ENCODE measurements around the gene ELOA2. TPM values are rescaled to one million over a fixed set of nuclear protein-coding genes. Genes with fewer than 3 reads are reported as not detected.

Gene ELOA2
- total and polyA plus RNA-seq, 4 donors: not detected

DNA sequence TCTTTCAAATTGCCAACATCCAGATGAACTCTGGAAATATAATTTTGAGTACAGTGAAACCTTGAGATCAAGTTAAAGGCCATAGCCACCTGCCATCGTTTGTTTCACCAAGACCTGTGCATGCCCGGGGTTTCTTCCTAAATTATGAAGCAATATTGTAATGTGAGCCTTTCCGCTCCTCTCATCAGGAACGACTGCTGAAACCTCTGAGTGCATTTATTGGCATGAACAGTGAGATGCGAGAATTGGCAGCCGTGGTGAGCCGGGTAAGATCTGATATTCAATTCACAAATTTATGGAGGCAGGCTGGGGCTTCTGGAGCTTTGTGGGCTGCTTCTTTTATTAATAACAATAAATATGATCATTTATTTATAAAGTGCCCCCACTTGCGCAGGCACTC lies 27.7 kb upstream of the ELOA2 start:
- Histone ChIP-seq H3K27me3 (ENCODE audit: control insufficient read depth in 3 of 3, insufficient read depth in 3 of 3, low read length in 2 of 3) (no peaks in the 10 kb centered on the region), H3K4me3 (no peak overlapping the region), H3K27ac (ENCODE audit: low read depth in 1 of 2, low read length in 1 of 2) (no peak overlapping the region), H3K9me3 (ENCODE audit: control insufficient read depth in 4 of 4, insufficient read depth in 3 of 4, low read length in 3 of 4) (peaks cover 0 to 3% (median 0%) of the 10 kb centered on the region in 4 donors), H3K36me3 (ENCODE audit: control insufficient read depth in 4 of 4, insufficient read depth in 4 of 4, low read length in 4 of 4) (no peaks in the 10 kb centered on the region), H3K4me1 (ENCODE audit: control insufficient read depth in 5 of 5, insufficient read depth in 5 of 5, low read length in 5 of 5) (no peaks in the 10 kb centered on the region), H3K9ac (ENCODE audit: insufficient read depth in 1 of 2, low read length in 2 of 2) (no peak overlapping the region)
- 91 to 93% methylated on average over 8 of the region's 8 CpGs for WGBS, 2 donors
- ATAC-seq (ENCODE audit: insufficient read depth, low FRiP score) (no peak), DNase-seq (no peak)
- TF ChIP-seq, protein P1, sequence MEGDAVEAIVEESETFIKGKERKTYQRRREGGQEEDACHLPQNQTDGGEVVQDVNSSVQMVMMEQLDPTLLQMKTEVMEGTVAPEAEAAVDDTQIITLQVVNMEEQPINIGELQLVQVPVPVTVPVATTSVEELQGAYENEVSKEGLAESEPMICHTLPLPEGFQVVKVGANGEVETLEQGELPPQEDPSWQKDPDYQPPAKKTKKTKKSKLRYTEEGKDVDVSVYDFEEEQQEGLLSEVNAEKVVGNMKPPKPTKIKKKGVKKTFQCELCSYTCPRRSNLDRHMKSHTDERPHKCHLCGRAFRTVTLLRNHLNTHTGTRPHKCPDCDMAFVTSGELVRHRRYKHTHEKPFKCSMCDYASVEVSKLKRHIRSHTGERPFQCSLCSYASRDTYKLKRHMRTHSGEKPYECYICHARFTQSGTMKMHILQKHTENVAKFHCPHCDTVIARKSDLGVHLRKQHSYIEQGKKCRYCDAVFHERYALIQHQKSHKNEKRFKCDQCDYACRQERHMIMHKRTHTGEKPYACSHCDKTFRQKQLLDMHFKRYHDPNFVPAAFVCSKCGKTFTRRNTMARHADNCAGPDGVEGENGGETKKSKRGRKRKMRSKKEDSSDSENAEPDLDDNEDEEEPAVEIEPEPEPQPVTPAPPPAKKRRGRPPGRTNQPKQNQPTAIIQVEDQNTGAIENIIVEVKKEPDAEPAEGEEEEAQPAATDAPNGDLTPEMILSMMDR (IDR thresholded peaks at IDR 0.05; ENCODE audit: control extremely low read depth, extremely low read depth): no peak

DNA sequence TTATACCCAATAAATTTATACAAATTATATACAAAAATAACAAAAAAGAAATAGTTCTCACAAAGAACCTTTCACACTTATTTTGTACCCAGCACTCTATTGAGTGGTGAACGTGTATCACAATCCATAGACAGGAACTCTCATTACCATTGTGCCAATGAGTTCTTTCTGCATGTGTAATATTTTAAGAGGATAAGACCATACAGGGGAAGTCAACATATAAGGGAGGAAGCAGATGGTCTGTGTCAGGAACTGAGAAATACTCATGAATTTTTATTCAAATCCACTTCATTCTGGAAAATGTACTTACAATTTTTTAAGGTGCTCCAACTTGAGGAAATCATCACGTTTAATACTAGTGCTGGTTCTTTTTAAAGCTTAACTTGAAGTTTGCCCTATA lies 27.1 kb upstream of the ELOA2 start:
- WGBS, 2 donors: 29 to 41% methylated on average over 2 of the region's 2 CpGs
- ATAC-seq (ENCODE audit: insufficient read depth, low FRiP score): no peak
- Histone ChIP-seq H3K27me3 (ENCODE audit: control insufficient read depth in 3 of 3, insufficient read depth in 3 of 3, low read length in 2 of 3) (no peaks in the 10 kb centered on the region), H3K27ac (ENCODE audit: low read depth in 1 of 2, low read length in 1 of 2) (no peak overlapping the region), H3K9me3 (ENCODE audit: control insufficient read depth in 4 of 4, insufficient read depth in 3 of 4, low read length in 3 of 4) (no peaks in the 10 kb centered on the region), H3K36me3 (ENCODE audit: control insufficient read depth in 4 of 4, insufficient read depth in 4 of 4, low read length in 4 of 4) (no peaks in the 10 kb centered on the region), H3K9ac (ENCODE audit: insufficient read depth in 1 of 2, low read length in 2 of 2) (no peak overlapping the region), H3K4me1 (ENCODE audit: control insufficient read depth in 5 of 5, insufficient read depth in 5 of 5, low read length in 5 of 5) (no peaks in the 10 kb centered on the region), H3K4me3 (no peak overlapping the region)
- DNase-seq: peak in 1 of 3 donors; percentile 3
- TF ChIP-seq, protein P1 (IDR thresholded peaks at IDR 0.05; ENCODE audit: control extremely low read depth, extremely low read depth): no peak

DNA sequence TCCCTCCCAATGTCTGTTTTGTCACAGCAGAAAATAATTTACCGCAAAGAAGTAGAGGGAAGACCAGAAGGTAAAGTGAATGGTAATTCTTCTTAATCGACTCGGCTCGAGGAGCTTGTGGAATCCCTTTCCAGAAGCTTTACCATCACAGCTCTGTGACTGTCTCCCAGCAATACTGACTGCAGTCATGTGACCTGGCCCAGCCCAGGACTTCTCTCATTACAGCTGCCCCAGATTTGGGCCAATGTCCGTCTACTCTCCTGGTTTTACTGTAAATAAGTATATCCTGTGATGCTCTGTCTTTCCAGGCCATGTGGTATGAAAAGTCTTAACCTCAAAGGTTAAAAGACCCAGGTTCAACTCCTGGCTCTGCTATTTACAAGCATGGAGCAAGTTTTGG lies 18.9 kb upstream of the ELOA2 start:
- 87 to 89% methylated on average over 5 of the region's 5 CpGs for WGBS, 2 donors
- Histone ChIP-seq H3K4me3 (no peak overlapping the region), H3K4me1 (ENCODE audit: control insufficient read depth in 5 of 5, insufficient read depth in 5 of 5, low read length in 5 of 5) (no peaks in the 10 kb centered on the region), H3K36me3 (ENCODE audit: control insufficient read depth in 4 of 4, insufficient read depth in 4 of 4, low read length in 4 of 4) (no peaks in the 10 kb centered on the region), H3K9ac (ENCODE audit: insufficient read depth in 1 of 2, low read length in 2 of 2) (no peak overlapping the region), H3K27me3 (ENCODE audit: control insufficient read depth in 3 of 3, insufficient read depth in 3 of 3, low read length in 2 of 3) (no peaks in the 10 kb centered on the region), H3K27ac (ENCODE audit: low read depth in 1 of 2, low read length in 1 of 2) (no peak overlapping the region), H3K9me3 (ENCODE audit: control insufficient read depth in 4 of 4, insufficient read depth in 3 of 4, low read length in 3 of 4) (no peaks in the 10 kb centered on the region)
- no peak for ATAC-seq (ENCODE audit: insufficient read depth, low FRiP score)
- DNase-seq: no peak
- TF ChIP-seq, protein P1 (IDR thresholded peaks at IDR 0.05; ENCODE audit: control extremely low read depth, extremely low read depth): no peak

DNA sequence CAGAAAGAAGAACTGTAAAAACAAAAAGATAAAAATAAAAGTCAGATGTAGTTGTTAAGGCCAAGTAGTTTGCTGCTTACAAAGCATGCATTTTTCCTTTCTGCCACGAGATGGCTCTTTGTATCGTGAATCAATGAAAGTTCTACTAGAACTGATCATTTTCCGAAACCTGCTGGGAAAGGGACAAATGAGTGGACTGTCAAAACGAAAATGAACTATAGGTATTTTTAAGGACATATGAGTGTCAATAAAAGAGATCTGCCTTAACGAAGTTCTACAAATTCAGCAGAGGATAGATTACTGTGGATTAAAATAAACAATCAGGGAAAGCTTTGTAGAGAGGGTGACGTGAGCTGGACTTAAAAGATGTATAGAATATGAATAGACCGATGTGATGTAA lies 15.0 kb upstream of the ELOA2 start:
- Histone ChIP-seq H3K9me3 (ENCODE audit: control insufficient read depth in 4 of 4, insufficient read depth in 3 of 4, low read length in 3 of 4) (no peaks in the 10 kb centered on the region), H3K4me3 (no peak overlapping the region), H3K4me1 (ENCODE audit: control insufficient read depth in 5 of 5, insufficient read depth in 5 of 5, low read length in 5 of 5) (no peaks in the 10 kb centered on the region), H3K36me3 (ENCODE audit: control insufficient read depth in 4 of 4, insufficient read depth in 4 of 4, low read length in 4 of 4) (no peaks in the 10 kb centered on the region), H3K27ac (ENCODE audit: low read depth in 1 of 2, low read length in 1 of 2) (no peak overlapping the region), H3K9ac (ENCODE audit: insufficient read depth in 1 of 2, low read length in 2 of 2) (no peak overlapping the region), H3K27me3 (ENCODE audit: control insufficient read depth in 3 of 3, insufficient read depth in 3 of 3, low read length in 2 of 3) (no peaks in the 10 kb centered on the region)
- peak; percentile 26 to 68 (median 59) for DNase-seq
- WGBS, 2 donors: 31 to 34% methylated on average over 7 of the region's 7 CpGs
- TF ChIP-seq, protein P1 (IDR thresholded peaks at IDR 0.05; ENCODE audit: control extremely low read depth, extremely low read depth): no peak
- no peak for ATAC-seq (ENCODE audit: insufficient read depth, low FRiP score)

Data from lung (tissue), 12 donors.